Neural cell (in vitro differentiated cells): Measurements from ENCODE around the gene FUT8. TPM values are rescaled to one million over a fixed set of nuclear protein-coding genes. Genes with fewer than 3 reads are reported as not detected.

Source experiments
- H2AFZ ChIP-seq: fragments of 200-600, 300-800 bp; sonication (generic), shearing (Covaris generic); 2 replicates; pipeline ENCODE4 v1.6.0; 2014; ENCODE audit warnings: low read depth, mild to moderate bottlenecking, antibody characterized with exemption, low read length, moderate library complexity
- H3F3A ChIP-seq: fragments of 200-600 bp; shearing (Covaris generic); 2 replicates; pipeline ENCODE4 v1.6.1; 2016; ENCODE audit warnings: mild to moderate bottlenecking, moderate library complexity, mixed read lengths, antibody characterized with exemption, low read length; ENCODE audit not compliant: insufficient read depth, poor library complexity, severe bottlenecking
- H3K27ac ChIP-seq: fragments of 200-600, 300-800 bp; sonication (generic), shearing (Covaris generic); 2 replicates; pipeline ENCODE4 v1.5.1; 2014; ENCODE audit warnings: mild to moderate bottlenecking, low read length, moderate library complexity
- H3K27me3 ChIP-seq: fragments of 300-800, 200-600 bp; sonication (generic), shearing (Covaris generic); 2 replicates; pipeline ENCODE4 v1.6.0; 2014; ENCODE audit warnings: mild to moderate bottlenecking, low read depth, low read length, moderate library complexity; ENCODE audit not compliant: insufficient read depth
- H3K36me3 ChIP-seq: fragments of 300-800, 200-600 bp; sonication (generic), shearing (Covaris generic); 2 replicates; pipeline ENCODE4 v1.5.1; 2014; ENCODE audit warnings: mild to moderate bottlenecking, antibody characterized with exemption, low read length, moderate library complexity; ENCODE audit not compliant: insufficient read depth
- H3K4me2 ChIP-seq: fragments of 300-800, 200-600 bp; sonication (generic), shearing (Covaris generic); 2 replicates; pipeline ENCODE4 v1.6.0; 2014; ENCODE audit warnings: mild to moderate bottlenecking, low read length
- H3K4me3 ChIP-seq: fragments of 300-800, 200-600 bp; sonication (generic), shearing (Covaris generic); 2 replicates; pipeline ENCODE4 v1.5.1; 2014; ENCODE audit warnings: mild to moderate bottlenecking, low read length, moderate library complexity
- H3K79me2 ChIP-seq: fragments of 200-600 bp; shearing (Covaris generic); replicated peaks from 2 replicates; pipeline ENCODE4 v1.6.0; 2014; ENCODE audit warnings: mild to moderate bottlenecking, low read length, moderate library complexity; ENCODE audit not compliant: insufficient read depth
- H3K9ac ChIP-seq: fragments of 300-800, 200-600 bp; sonication (generic), shearing (Covaris generic); 2 replicates; pipeline ENCODE4 v1.6.1; 2016; ENCODE audit warnings: mild to moderate bottlenecking, low read length, mixed read lengths
- H3K9me2 ChIP-seq: fragments of 200-600 bp; shearing (Covaris generic); 2 replicates; pipeline ENCODE4 v1.6.1; 2016; ENCODE audit warnings: mild to moderate bottlenecking, low read length, mixed read lengths; ENCODE audit not compliant: insufficient read depth
- H3K9me3 ChIP-seq: fragments of 200-600, 300-800 bp; sonication (generic), shearing (Covaris generic); 2 replicates; pipeline ENCODE4 v1.6.1; 2016; ENCODE audit warnings: mild to moderate bottlenecking, mixed run types, low read length, moderate library complexity, mixed read lengths
- H4K20me1 ChIP-seq: fragments of 200-600 bp; shearing (Covaris generic); 2 replicates; pipeline ENCODE4 v1.6.1; 2016; ENCODE audit warnings: mild to moderate bottlenecking, mixed run types; ENCODE audit not compliant: insufficient read depth
- EP300 ChIP-seq: fragments of 450-650 bp; conservative IDR thresholded peaks from 2 replicates; pipeline ENCODE4 v1.6.1; 2014; ENCODE audit warnings: antibody characterized with exemption, mild to moderate bottlenecking, moderate library complexity; ENCODE audit not compliant: poor library complexity, severe bottlenecking
- EZH2 ChIP-seq: fragments of 200-600, 300-800 bp; shearing (Covaris generic), sonication (generic); IDR thresholded peaks from 2 replicates; pipeline ENCODE4 v1.6.1; 2014; ENCODE audit warnings: antibody characterized with exemption, low read length, borderline replicate concordance, mild to moderate bottlenecking; ENCODE audit not compliant: insufficient read depth, poor library complexity, severe bottlenecking
- MXI1 ChIP-seq: fragments of 450-650 bp; conservative IDR thresholded peaks from 2 replicates; pipeline ENCODE4 v1.6.1; 2014; ENCODE audit warnings: antibody characterized with exemption, mild to moderate bottlenecking; ENCODE audit not compliant: poor library complexity, severe bottlenecking
- POLR2AphosphoS5 ChIP-seq: IDR thresholded peaks from 2 replicates; pipeline ENCODE4 v1.6.1; 2012
- RAD21 ChIP-seq: fragments of 450-650 bp; conservative IDR thresholded peaks from 2 replicates; pipeline ENCODE4 v1.6.1; 2014; ENCODE audit warnings: antibody characterized with exemption, mild to moderate bottlenecking, moderate library complexity
- SMC3 ChIP-seq: fragments of 450-650 bp; conservative IDR thresholded peaks from 2 replicates; pipeline ENCODE4 v1.6.1; 2014; ENCODE audit warnings: antibody characterized with exemption, mild to moderate bottlenecking, moderate library complexity; ENCODE audit not compliant: poor library complexity
- TAF1 ChIP-seq: IDR thresholded peaks from 2 replicates; pipeline ENCODE4 v1.6.1; 2012; ENCODE audit warnings: low read depth
- polyA plus RNA-seq: library from polyadenylated mRNA; depleted of rRNA; stranded (reverse); fragments of >200 nt; gene quantifications from 2 replicates; pipeline ENCODE4 v1.2.3, GENCODE V29; 2014
- TF ChIP-seq, protein P1 (sequence below): IDR thresholded peaks from 2 replicates; pipeline ENCODE4 v1.6.1; 2012; ENCODE audit warnings: borderline replicate concordance
- TF ChIP-seq, protein P2 (sequence below): fragments of 450-650 bp; IDR thresholded peaks from 2 replicates; pipeline ENCODE4 v1.5.1; 2014; ENCODE audit warnings: antibody characterized with exemption, mild to moderate bottlenecking, moderate library complexity; ENCODE audit not compliant: poor library complexity, severe bottlenecking

Gene FUT8
- polyA plus RNA-seq, 1 donor from 2014 or later, result 72.8 TPM

- H3K9ac ChIP-seq, result no peak overlapping the region
- H4K20me1 ChIP-seq, result no peaks in the 10 kb centered on the region
- no peak overlapping the region for H3K4me3 ChIP-seq
- H3K27me3 ChIP-seq, result no peaks in the 10 kb centered on the region
- no peaks in the 10 kb centered on the region for H3F3A ChIP-seq
- H3K9me3 ChIP-seq, result no peaks in the 10 kb centered on the region
- H3K36me3 ChIP-seq, result no peaks in the 10 kb centered on the region
- peaks cover 3% of the 10 kb centered on the region for H3K79me2 ChIP-seq
- H2AFZ ChIP-seq, result no peak overlapping the region
- H3K27ac ChIP-seq, result no peak overlapping the region
- no peak for TF ChIP-seq EP300
- no peak for TF ChIP-seq POLR2AphosphoS5
- TF ChIP-seq MXI1, result no peak
- TF ChIP-seq, protein P1, sequence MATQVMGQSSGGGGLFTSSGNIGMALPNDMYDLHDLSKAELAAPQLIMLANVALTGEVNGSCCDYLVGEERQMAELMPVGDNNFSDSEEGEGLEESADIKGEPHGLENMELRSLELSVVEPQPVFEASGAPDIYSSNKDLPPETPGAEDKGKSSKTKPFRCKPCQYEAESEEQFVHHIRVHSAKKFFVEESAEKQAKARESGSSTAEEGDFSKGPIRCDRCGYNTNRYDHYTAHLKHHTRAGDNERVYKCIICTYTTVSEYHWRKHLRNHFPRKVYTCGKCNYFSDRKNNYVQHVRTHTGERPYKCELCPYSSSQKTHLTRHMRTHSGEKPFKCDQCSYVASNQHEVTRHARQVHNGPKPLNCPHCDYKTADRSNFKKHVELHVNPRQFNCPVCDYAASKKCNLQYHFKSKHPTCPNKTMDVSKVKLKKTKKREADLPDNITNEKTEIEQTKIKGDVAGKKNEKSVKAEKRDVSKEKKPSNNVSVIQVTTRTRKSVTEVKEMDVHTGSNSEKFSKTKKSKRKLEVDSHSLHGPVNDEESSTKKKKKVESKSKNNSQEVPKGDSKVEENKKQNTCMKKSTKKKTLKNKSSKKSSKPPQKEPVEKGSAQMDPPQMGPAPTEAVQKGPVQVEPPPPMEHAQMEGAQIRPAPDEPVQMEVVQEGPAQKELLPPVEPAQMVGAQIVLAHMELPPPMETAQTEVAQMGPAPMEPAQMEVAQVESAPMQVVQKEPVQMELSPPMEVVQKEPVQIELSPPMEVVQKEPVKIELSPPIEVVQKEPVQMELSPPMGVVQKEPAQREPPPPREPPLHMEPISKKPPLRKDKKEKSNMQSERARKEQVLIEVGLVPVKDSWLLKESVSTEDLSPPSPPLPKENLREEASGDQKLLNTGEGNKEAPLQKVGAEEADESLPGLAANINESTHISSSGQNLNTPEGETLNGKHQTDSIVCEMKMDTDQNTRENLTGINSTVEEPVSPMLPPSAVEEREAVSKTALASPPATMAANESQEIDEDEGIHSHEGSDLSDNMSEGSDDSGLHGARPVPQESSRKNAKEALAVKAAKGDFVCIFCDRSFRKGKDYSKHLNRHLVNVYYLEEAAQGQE, result no peak
- no peak for TF ChIP-seq RAD21
- H3K9me2 ChIP-seq, result no peaks in the 10 kb centered on the region
- no peak overlapping the region for H3K4me2 ChIP-seq
Measured at GRCh38 chr14:65618996-65619395, 206.5 kb downstream of the FUT8 start.

DNA sequence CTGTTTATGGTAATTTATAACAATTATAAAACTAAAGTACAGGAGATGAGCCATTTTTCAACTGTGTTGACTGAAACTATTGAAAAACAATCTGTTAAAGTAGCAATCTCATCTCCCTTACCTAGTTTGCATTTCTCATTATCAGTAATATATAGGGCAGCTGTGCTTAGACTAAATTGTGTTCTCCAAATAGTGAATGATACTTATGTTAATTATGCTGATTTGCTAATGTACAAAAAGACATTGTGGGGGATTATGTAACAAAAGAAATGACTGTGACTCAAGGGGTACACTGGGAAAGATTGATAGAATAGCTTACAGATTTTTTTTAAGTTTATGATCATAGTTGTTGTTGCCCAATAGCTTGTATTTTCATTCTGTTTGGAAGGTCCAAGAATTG, 207.7 kb downstream of the FUT8 start:
- H3K9ac ChIP-seq, result no peak overlapping the region
- no peaks in the 10 kb centered on the region for H3K9me3 ChIP-seq
- H3K4me2 ChIP-seq, result no peak overlapping the region
- no peaks in the 10 kb centered on the region for H4K20me1 ChIP-seq
- TF ChIP-seq MXI1 (no peak), TAF1 (no peak), RAD21 (no peak), SMC3 (no peak), EZH2 (no peak), EP300 (no peak), POLR2AphosphoS5 (no peak)
- TF ChIP-seq, protein P2, sequence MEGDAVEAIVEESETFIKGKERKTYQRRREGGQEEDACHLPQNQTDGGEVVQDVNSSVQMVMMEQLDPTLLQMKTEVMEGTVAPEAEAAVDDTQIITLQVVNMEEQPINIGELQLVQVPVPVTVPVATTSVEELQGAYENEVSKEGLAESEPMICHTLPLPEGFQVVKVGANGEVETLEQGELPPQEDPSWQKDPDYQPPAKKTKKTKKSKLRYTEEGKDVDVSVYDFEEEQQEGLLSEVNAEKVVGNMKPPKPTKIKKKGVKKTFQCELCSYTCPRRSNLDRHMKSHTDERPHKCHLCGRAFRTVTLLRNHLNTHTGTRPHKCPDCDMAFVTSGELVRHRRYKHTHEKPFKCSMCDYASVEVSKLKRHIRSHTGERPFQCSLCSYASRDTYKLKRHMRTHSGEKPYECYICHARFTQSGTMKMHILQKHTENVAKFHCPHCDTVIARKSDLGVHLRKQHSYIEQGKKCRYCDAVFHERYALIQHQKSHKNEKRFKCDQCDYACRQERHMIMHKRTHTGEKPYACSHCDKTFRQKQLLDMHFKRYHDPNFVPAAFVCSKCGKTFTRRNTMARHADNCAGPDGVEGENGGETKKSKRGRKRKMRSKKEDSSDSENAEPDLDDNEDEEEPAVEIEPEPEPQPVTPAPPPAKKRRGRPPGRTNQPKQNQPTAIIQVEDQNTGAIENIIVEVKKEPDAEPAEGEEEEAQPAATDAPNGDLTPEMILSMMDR, result no peak
- TF ChIP-seq, protein P1, result no peak
- H3K27me3 ChIP-seq, result no peaks in the 10 kb centered on the region
- H2AFZ ChIP-seq, result no peak overlapping the region
- H3K36me3 ChIP-seq, result no peaks in the 10 kb centered on the region
- H3K9me2 ChIP-seq, result no peaks in the 10 kb centered on the region
- no peaks in the 10 kb centered on the region for H3F3A ChIP-seq
- H3K79me2 ChIP-seq, result peaks cover 3% of the 10 kb centered on the region
- H3K27ac ChIP-seq, result no peak overlapping the region
- H3K4me3 ChIP-seq, result no peak overlapping the region
